H1 (cell line): Measurements from ENCODE around the gene MAP4K4. TPM values are rescaled to one million over a fixed set of nuclear protein-coding genes. Genes with fewer than 3 reads are reported as not detected.

Source experiments
- KDM1A ChIP-seq: fragments of 200-600, 300-600 bp; sonication (generic); IDR thresholded peaks from 2 replicates; pipeline ENCODE4 v1.7.1; 2016; ENCODE audit warnings: mild to moderate bottlenecking, low read length, borderline replicate concordance
- MAFK ChIP-seq: IDR thresholded peaks from 2 replicates; pipeline ENCODE4 v1.6.1; 2012; ENCODE audit warnings: low read depth, mild to moderate bottlenecking, improper control_type of control experiment, low read length
- SAP30 ChIP-seq: fragments of 300-600 bp; sonication (generic); IDR thresholded peaks from 2 replicates; pipeline ENCODE4 v1.7.1; 2012; ENCODE audit warnings: low read length, moderate library complexity, mild to moderate bottlenecking, inconsistent platforms; ENCODE audit not compliant: insufficient read depth, insufficient replicate concordance
- polyA plus RNA-seq, 7 experiments: library from polyadenylated mRNA; depleted of rRNA in 3 of 7; stranded (reverse) in 5 of 7; unstranded in 2 of 7; fragments of >200 nt in 5 of 7; fragments of 200-250 nt in 2 of 7; gene quantifications; 1 replicate in 5 of 7; 2 replicates in 1 of 7; 4 replicates in 1 of 7; pipeline versions ENCODE4 v1.2.1 to v1.2.3, GENCODE V29; 2011 to 2013; ENCODE audit warnings: missing spikeins in 2 of 7, mixed read lengths in 2 of 7
- total RNA-seq: library from RNA; stranded (reverse); fragmentation: NEBNext Ultra II Directional; extraction: Animal tissue kit (Norgen Biotek cat#: 25700); gene quantifications from 2 replicates; pipeline ENCODE4 v1.2.1, GENCODE V29; 2021

The MAP4K4 gene
- total and polyA plus RNA-seq, 2 of the 8 experiments (the other 6 are each of a cell fraction or from before 2014, with no cell fraction given): 53.2 to 138 TPM

- TF ChIP-seq KDM1A (no peak), MAFK (no peak), SAP30 (no peak)
These were observed 28.1 kb downstream of the MAP4K4 start (continued) for GRCh38 chr2:101725515-101726192.
